Spleen (tissue), 7 donors: ENCODE measurements around the gene MYT1.

Experiments
- POLR2A ChIP-seq, 3 donors: fragments of 450-650 bp; IDR thresholded peaks; one replicate each; pipeline ENCODE4 v1.5.1; 2017; ENCODE audit warnings: antibody characterized with exemption in 3 of 3, mild to moderate bottlenecking in 1 of 3
- POLR2AphosphoS5 ChIP-seq, 3 donors: sonication (generic); formaldehyde crosslinking; IDR thresholded peaks; one replicate each; pipeline ENCODE4 v1.5.1; 2017; ENCODE audit warnings: antibody characterized with exemption in 3 of 3
- TF ChIP-seq, protein P1 (sequence below), 11 experiments: fragments of 200-600 bp in 7 of 11; fragments of 450-650 bp in 4 of 11; sonication (generic) in 4 of 11; IDR thresholded peaks in 8 of 11; conservative IDR thresholded peaks in 3 of 11; 1 replicate in 7 of 11; 2 replicates in 4 of 11; pipeline versions ENCODE4 v1.4.0 to v1.8.0; 2016 to 2021; ENCODE audit warnings: antibody characterized with exemption in 11 of 11, inconsistent platforms in 4 of 11, mild to moderate bottlenecking in 1 of 11
- donor health status: DM: no; HTN: no; CAD: no; lungs with moderate emphysema.
- donor health status: DM: no; HTN: no; CAD: no.
- donor health status: DM: no; HTN: no; CAD: no.

DNA sequence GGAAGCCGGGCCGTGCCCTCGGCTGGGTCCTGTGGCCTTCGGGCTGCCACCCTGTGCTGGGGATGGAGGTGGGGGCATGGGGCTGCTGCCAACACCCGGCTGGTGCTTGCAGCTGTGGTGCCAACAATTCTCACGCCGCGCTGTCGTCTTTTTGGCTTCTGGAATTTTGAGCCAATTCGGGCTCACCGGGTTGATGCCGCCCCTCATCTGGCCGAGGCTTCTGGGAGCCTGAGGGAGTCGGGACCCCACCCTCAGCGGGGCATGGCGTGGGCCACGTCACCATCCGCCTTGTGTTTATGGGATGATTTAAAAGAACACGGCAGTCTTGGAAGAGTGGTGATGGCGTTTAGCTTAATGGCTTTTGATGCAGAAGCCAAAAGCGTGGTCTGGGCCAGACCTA, 48.2 kb upstream of the MYT1 start:
- TF ChIP-seq, protein P1, sequence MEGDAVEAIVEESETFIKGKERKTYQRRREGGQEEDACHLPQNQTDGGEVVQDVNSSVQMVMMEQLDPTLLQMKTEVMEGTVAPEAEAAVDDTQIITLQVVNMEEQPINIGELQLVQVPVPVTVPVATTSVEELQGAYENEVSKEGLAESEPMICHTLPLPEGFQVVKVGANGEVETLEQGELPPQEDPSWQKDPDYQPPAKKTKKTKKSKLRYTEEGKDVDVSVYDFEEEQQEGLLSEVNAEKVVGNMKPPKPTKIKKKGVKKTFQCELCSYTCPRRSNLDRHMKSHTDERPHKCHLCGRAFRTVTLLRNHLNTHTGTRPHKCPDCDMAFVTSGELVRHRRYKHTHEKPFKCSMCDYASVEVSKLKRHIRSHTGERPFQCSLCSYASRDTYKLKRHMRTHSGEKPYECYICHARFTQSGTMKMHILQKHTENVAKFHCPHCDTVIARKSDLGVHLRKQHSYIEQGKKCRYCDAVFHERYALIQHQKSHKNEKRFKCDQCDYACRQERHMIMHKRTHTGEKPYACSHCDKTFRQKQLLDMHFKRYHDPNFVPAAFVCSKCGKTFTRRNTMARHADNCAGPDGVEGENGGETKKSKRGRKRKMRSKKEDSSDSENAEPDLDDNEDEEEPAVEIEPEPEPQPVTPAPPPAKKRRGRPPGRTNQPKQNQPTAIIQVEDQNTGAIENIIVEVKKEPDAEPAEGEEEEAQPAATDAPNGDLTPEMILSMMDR (IDR thresholded peaks at IDR 0.05 in 8 of 11, conservative IDR thresholded peaks at IDR 0.05 in 3 of 11), result no peak
- TF ChIP-seq POLR2AphosphoS5 (IDR thresholded peaks at IDR 0.05), result no peak
- TF ChIP-seq POLR2A (IDR thresholded peaks at IDR 0.05), result no peak
